ENCODE data around the gene NPAS1.
A peak's percentile ranks its signal among the peaks of the same experiment; 100 is the strongest.

NPAS1 gene

DNA sequence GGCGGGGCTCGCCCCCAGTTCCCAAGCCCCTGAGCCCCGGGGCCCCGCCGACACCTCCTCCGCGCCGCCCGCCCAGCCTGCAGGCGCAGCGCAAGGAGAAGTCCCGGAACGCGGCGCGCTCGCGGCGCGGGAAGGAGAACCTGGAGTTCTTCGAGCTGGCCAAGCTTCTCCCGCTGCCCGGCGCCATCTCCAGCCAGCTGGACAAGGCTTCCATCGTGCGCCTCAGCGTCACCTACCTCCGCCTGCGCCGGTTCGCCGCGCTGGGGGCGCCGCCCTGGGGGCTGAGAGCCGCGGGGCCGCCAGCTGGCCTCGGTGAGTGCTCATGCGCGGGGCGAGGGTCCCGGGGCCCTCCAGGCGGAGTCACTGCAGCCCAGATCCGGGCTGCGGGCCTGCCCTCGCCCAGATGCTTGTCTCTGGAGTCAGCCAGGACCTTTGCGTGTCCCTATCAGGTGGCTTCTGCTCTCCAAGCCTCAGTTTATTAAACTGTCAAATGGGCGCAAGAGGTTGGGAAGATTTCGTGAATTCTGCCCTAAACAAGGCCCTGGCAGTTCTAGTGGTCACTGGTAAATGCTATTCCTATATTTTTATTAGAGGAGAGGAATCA lies 2.0 kb downstream of the NPAS1 start:
- no peak for DNase-seq

DNA sequence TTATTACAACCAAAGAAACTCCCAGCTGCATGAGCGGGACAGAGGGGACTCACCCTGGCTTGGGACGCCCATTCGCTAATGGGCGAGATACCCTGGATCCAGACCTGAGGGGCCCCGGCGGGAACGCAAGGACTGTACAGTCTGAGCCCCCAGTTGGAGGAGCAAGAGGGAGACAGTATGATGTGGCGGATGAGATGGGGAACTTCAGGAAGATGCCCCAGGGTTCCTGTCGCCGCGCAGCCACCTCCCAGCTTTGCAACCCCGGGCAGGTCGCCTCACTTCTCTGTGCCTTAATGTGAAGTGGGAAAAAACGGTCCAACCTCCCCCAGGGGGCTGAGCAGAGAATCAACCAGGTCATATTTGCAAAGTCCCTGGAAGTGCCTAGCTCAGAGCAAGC lies 2.5 kb downstream of the NPAS1 start:
- DNase-seq: no peak

GRCh38 chr19:47022541-47023447 lies 3.2 kb downstream of the NPAS1 start:
- DNase-seq: no peak

- no peak for DNase-seq
Observed at GRCh38 chr19:47023448-47023794, 3.8 kb downstream of the NPAS1 start.

GRCh38 chr19:47024502-47024901 lies 4.9 kb downstream of the NPAS1 start:
- DNase-seq: no peak

GRCh38 chr19:47026156-47026555 lies 6.5 kb downstream of the NPAS1 start:
- DNase-seq: no peak

DNA sequence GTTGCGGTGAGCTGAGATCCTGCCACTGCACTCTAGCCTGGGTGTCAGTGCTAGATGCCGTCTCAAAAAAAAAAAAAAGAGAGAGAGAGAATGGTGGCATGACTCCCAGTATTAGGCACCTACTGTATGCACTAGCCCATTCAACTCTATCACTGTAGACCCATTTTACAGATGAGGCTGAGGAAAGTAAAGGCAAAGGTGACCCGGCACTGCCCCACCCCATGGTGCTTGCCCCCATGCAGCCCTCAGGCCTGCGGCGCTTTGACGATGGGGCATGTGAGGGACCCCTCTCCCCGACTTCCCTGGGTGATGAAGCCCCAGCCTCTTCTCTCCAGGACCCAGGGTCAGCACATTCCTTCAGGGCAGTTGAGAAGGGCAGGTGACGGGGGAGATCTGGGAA lies 7.3 kb downstream of the NPAS1 start:
- DNase-seq: no peak

DNA sequence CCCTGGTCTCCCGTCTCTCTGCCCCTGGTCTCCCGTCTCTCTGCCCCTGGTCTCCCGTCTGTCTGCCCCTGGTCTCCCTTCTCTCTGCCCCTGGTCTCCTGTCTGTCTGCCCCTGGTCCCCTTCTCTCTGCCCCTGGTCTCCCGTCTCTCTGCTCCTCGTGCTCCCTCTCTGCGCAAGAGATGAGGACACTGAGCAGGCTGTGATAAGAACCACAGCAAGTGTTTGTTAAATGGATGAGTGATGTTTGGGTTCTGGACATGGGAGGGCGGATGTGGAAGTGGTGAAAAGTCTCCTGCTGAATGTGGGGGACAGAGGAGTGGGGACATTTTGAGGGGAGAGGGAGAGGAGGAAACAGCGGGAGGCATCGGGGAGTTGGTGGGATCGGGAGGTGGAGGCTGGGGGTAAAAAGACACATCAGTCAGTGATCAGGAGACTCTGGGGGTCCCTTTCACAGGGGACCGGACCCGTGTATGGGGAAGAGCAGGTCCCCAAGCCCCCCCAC lies 8.0 kb downstream of the NPAS1 start:
- no peak for DNase-seq

- no peak for DNase-seq
Observed at GRCh38 chr19:47028195-47028601, 8.6 kb downstream of the NPAS1 start.

GRCh38 chr19:47032171-47032811 lies 12.7 kb downstream of the NPAS1 start:
- DNase-seq: peak; percentile 69

GRCh38 chr19:47035127-47036096 lies 15.8 kb downstream of the NPAS1 start:
- DNase-seq: peak; percentile 94

DNA sequence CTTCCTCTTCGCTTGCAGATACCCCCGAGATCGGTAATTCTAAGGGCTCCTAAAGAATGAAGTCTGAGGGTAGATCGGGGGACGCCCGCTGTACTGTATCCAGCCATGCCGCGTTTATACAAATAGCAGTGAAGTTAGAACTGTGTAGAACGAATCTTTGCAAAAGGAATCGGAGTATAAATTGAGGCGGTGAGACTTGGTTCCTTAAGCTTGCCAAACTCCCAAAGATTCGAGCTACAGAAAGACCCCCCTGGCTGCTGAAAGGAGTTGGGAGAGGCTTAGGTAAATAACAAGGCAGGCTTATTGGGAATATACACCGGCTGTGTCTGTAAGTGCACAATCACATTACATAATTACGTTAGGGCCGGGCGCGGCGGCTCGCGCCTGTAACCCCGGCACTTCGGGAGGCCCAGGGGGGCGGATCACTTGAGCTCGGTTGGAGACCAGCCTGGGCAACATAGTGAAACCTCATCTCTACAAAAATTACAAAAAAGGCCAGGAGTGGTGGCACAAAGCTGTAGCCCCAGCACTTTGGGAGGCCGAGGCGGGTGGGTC lies 16.5 kb downstream of the NPAS1 start:
- DNase-seq: peak; percentile 26

- DNase-seq: no peak
Observed at GRCh38 chr19:47037766-47038165, 18.1 kb downstream of the NPAS1 start.

DNA sequence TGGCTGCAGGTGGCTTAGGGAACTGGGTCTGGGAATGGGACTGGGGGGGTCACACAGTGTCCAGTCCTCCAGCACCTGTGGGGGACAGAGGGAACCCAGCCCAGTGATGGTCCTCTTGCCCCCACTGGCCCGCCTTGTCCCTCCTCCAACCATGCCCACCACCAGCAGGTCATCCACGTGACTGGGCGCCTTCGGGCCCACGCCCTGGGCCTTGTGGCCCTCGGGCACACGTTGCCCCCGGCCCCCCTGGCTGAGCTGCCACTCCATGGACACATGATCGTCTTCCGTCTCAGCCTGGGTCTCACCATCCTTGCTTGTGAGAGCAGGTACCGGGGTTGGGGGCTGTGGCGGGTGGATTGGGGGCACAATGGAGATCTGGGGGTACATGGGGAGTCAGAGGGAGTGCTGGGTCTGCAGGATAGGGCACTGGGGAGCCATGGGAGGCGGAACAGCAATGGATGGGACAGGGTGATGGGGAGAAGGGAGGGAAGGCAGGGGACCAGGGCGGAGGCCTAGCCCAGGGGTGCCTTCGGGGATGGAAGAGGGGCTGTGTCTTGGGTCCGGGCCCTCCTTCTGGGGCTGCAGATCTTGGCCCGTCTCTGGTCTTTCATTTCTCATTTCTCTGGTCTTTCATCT lies 19.7 kb downstream of the NPAS1 start:
- no peak for DNase-seq

DNA sequence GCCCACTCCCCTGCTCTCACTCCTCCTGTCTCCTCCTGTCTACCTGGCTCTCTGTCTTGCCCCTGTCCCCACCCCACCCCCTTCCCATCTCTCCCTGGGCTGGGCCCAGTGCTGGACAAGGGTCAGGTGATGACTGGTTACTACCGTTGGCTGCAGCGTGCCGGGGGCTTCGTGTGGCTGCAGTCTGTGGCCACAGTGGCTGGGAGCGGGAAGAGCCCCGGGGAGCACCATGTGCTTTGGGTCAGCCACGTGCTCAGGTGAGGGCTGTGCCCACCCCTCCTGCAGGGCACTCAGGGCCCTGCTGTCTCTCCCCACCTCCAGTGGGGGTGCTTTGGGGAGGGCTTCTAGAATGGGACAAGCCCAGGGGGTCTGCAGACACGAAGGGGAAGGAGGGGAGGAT lies 21.2 kb downstream of the NPAS1 start:
- DNase-seq: no peak

DNA sequence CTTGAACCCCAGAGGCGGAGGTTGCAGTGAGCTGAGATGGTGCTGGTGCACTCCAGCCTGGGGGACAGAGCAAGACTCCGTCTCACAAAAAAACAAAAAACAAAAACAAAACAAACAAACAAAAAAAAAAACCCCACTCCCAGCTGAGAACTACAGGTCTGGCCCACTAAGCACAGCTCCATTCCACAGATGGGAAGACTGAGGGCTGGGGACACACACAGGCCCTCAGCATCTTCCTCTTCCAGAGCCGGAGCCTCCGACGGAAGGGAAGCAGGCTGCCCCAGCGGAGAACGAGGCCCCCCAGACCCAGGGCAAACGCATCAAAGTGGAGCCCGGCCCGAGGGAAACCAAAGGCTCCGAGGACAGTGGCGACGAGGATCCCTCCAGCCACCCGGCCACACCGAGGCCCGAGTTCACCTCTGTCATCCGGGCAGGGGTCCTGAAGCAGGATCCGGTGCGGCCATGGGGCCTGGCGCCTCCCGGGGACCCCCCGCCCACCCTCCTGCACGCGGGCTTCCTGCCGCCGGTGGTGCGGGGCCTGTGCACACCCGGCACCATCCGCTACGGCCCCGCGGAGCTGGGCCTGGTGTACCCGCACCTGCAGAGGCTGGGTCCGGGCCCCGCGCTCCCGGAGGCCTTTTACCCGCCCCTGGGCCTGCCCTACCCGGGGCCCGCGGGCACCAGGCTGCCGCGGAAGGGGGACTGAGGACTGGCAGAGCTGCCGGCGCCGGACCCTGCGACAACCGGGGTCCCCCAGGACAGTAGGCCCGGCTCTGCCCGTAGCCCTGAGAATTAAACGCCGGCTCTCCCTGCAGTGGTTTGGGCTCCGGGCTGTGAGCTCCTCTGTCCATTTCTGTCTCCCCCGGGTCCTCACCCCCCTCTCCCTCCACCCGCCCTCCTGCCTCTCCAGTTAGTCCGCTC lies 25.6 kb downstream of the NPAS1 start:
- no peak for DNase-seq

DNA sequence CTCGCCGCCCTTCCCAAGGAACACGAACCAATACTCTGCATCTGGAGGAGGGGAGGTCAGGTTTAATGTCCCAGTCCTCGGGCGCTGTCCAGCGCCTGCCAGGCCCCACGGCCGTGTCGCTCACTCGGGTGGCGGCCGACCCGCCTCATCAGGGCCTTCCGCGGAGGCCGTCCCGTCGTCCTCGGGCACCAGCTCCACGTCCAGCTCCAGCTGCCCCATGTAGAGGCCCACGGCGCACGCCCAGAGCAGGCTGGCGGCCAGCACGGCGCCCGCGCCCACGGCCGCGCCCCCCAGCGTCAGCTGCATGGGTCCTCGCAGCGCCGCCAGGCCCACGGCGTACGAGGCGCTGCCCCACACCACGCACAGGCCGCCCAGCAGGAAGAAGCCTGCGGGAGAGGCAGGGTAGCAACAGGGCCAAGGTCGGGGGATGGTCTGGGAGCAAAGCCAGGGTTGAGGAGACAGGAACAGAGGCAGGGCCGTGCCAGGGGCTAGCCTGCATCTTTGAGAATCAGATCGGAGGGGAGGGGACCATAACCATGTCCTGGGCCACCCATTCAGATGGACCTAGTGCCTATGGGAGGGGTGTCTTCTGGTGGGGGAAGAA lies 26.3 kb downstream of the NPAS1 start:
- DNase-seq: no peak

GRCh38 chr19:47047272-47047762 lies 27.7 kb downstream of the NPAS1 start:
- DNase-seq: no peak

- DNase-seq: peak; percentile 88
Observed at GRCh38 chr19:47047763-47048405, 28.2 kb downstream of the NPAS1 start.

DNA sequence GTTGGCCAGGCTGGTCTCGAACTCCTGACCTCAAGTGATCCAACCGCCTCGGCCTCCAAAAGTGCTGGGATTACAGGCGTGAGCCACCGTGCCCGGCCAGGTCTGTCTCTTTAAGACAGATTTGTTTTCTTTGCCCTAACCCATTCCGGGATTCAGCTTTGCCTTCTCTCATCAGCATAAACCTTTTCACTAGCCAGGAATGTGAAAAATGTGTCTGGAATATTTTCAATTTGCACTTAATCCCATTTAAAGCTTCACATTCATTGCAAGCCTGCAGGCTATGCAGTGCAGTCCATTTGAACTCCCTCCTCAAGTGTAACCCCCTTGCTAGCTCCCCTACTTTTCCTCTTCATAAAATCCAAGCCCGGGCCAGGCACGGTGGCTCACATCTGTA lies 29.7 kb downstream of the NPAS1 start:
- no peak for DNase-seq

All from stimulated activated CD4-positive, alpha-beta T cell treated with anti-CD3 and anti-CD28 coated beads, Interleukin-15, amount 100 ng/mL, for 24 hours (primary cell).